ENCODE results near the gene SEC24C. TPM values are rescaled to one million over a fixed set of nuclear protein-coding genes. Genes with fewer than 3 reads are reported as not detected.
A peak's percentile ranks its signal among the peaks of the same experiment; 100 is the strongest.
"Not testable (repeated sequence)": the region's sequence is repeated elsewhere in the genome, so short reads cannot be mapped to it uniquely, and the experiment has no call there.

Gene SEC24C
- total and polyA plus RNA-seq, 8 donors, result 59.9 to 88.1 (median 64.9) TPM

GRCh38 chr10:73732931-73733623 is 11.1 kb upstream of the SEC24C start:
- intact Hi-C loops (cut with DNase I), result no loop called here
- Histone ChIP-seq H3K27ac (no peak overlapping the region), H3K4me3 (no peak overlapping the region), H3K27me3 (no peaks in the 10 kb centered on the region), H3K36me3 (peaks cover 0 to 45% of the 10 kb centered on the region in 2 donors), H3K4me1 (peaks cover 6 to 30% of the 10 kb centered on the region in 2 donors), H3K9me3 (no peaks in the 10 kb centered on the region)
- DNase-seq (peak in 1 of 4 donors; percentile 78), ATAC-seq (no peak)
- TF ChIP-seq CTCF (IDR thresholded peaks at IDR 0.05), result no peak

GRCh38 chr10:73734028-73734720 is 10.0 kb upstream of the SEC24C start:
- Histone ChIP-seq H3K4me3 (no peak overlapping the region), H3K9me3 (no peaks in the 10 kb centered on the region), H3K4me1 (peaks cover 6 to 24% of the 10 kb centered on the region in 2 donors), H3K36me3 (peaks cover 0 to 43% of the 10 kb centered on the region in 2 donors), H3K27me3 (no peaks in the 10 kb centered on the region), H3K27ac (no peak overlapping the region)
- no peak for DNase-seq
- intact Hi-C loops (cut with DNase I), result no loop called here
- no peak for ATAC-seq
- TF ChIP-seq CTCF (IDR thresholded peaks at IDR 0.05), result no peak

GRCh38 chr10:73734796-73735305 is 9.3 kb upstream of the SEC24C start:
- no peak overlapping the region for H3K27ac ChIP-seq
- intact Hi-C loops (cut with DNase I), result no loop called here
- peaks cover 6 to 19% of the 10 kb centered on the region in 2 donors for H3K4me1 ChIP-seq
- DNase-seq (no peak), ATAC-seq (no peak)
- no peak overlapping the region for H3K4me3 ChIP-seq
- peaks cover 0 to 43% of the 10 kb centered on the region in 2 donors for H3K36me3 ChIP-seq
- H3K27me3 ChIP-seq, result no peaks in the 10 kb centered on the region
- H3K9me3 ChIP-seq, result no peaks in the 10 kb centered on the region
- no peak for TF ChIP-seq CTCF (IDR thresholded peaks at IDR 0.05)

- Histone ChIP-seq H3K36me3 (peaks cover 0 to 14% of the 10 kb centered on the region in 2 donors), H3K4me1 (peaks cover 21 to 23% of the 10 kb centered on the region in 2 donors)
- H3K27ac ChIP-seq; DNase-seq; H3K27me3 ChIP-seq; intact Hi-C loops (cut with DNase I); H3K4me3 ChIP-seq; H3K9me3 ChIP-seq; ATAC-seq: not testable (repeated sequence)
These were observed 3.5 kb upstream of the SEC24C start for GRCh38 chr10:73740501-73741254.

GRCh38 chr10:73742454-73742734 is 1.8 kb upstream of the SEC24C start:
- intact Hi-C loops (cut with DNase I), result no loop called here
- no peak for ATAC-seq
- TF ChIP-seq CTCF (IDR thresholded peaks at IDR 0.05), result no peak
- Histone ChIP-seq H3K27ac (peak overlapping the region in 1 of 2 donors; percentile 24), H3K4me1 (peaks cover 29 to 40% of the 10 kb centered on the region in 2 donors), H3K36me3 (peaks cover 0 to 20% of the 10 kb centered on the region in 2 donors), H3K4me3 (no peak overlapping the region), H3K9me3 (no peaks in the 10 kb centered on the region), H3K27me3 (no peaks in the 10 kb centered on the region)
- no peak for DNase-seq
